ENCODE data around the gene DSCAM. TPM values are rescaled to one million over a fixed set of nuclear protein-coding genes. Genes with fewer than 3 reads are reported as not detected.

DSCAM gene
- total RNA-seq, 1 experiment from 2014 or later = 0.13 TPM

- TF ChIP-seq AFF4 (CRISPR knock-in tag; IDR thresholded peaks at IDR 0.05; ENCODE audit: borderline replicate concordance) = no peak
- TF ChIP-seq NFYB (CRISPR knock-in tag; conservative IDR thresholded peaks at IDR 0.05; ENCODE audit: low read depth) = no peak
- TF ChIP-seq ZBTB21 (CRISPR knock-in tag; IDR thresholded peaks at IDR 0.05; ENCODE audit: borderline replicate concordance) = no peak
- TF ChIP-seq TP53 (CRISPR knock-in tag; IDR thresholded peaks at IDR 0.05) = no peak
- no peak for TF ChIP-seq ATF6 (CRISPR knock-in tag; IDR thresholded peaks at IDR 0.05)
- no peak for TF ChIP-seq ZNF138 (CRISPR knock-in tag; conservative IDR thresholded peaks at IDR 0.05)
- TF ChIP-seq ATF3 (CRISPR knock-in tag; conservative IDR thresholded peaks at IDR 0.05) = no peak
- no peak for TF ChIP-seq NFATC4 (CRISPR knock-in tag; IDR thresholded peaks at IDR 0.05)
- no peak for TF ChIP-seq ZNF232 (CRISPR knock-in tag; IDR thresholded peaks at IDR 0.05)
- no peak for TF ChIP-seq CREM (CRISPR knock-in tag; IDR thresholded peaks at IDR 0.05)
- TF ChIP-seq ETV6 (CRISPR knock-in tag; IDR thresholded peaks at IDR 0.05) = no peak
- TF ChIP-seq MAX (CRISPR knock-in tag; IDR thresholded peaks at IDR 0.05) = no peak
- no peak for TF ChIP-seq ESRRA (CRISPR knock-in tag; IDR thresholded peaks at IDR 0.05; ENCODE audit: borderline replicate concordance)
- no peak for TF ChIP-seq NR3C1 (CRISPR knock-in tag; conservative IDR thresholded peaks at IDR 0.05; ENCODE audit: low read depth)
- TF ChIP-seq CDX4 (CRISPR knock-in tag; IDR thresholded peaks at IDR 0.05; ENCODE audit: borderline replicate concordance) = no peak
Measured at GRCh38 chr21:40388046-40388445, 458.9 kb downstream of the DSCAM start (continued).

GRCh38 chr21:40386981-40387747 is 459.8 kb downstream of the DSCAM start:
- Mint-ChIP-seq H3K27me3 (ENCODE audit: low read depth) (no peaks in the 10 kb centered on the region), H3K4me3 (no peak overlapping the region), H3K36me3 (no peaks in the 10 kb centered on the region), H3K4me1 (peaks cover 5% of the 10 kb centered on the region), H3K9me3 (no peaks in the 10 kb centered on the region), H3K27ac (no peak overlapping the region)
- ATAC-seq (no peak), DNase-seq (ENCODE audit: low spot score) (no peak)
- CTCF ChIA-PET = interaction anchor here (0.6 to 3.9 kb wide), 30 partner anchors 7 to 749 kb away, joined by 3 to 33 read pairs (median 4); partner anchors contain the start of gene DSCAM
- TF ChIP-seq ZNF423 (CRISPR knock-in tag; IDR thresholded peaks at IDR 0.05) = no peak
- no peak for TF ChIP-seq ELF4 (CRISPR knock-in tag; IDR thresholded peaks at IDR 0.05; ENCODE audit: low read depth)
- TF ChIP-seq ESRRA (CRISPR knock-in tag; IDR thresholded peaks at IDR 0.05; ENCODE audit: borderline replicate concordance) = no peak
- no peak for TF ChIP-seq ZSCAN18 (CRISPR knock-in tag; IDR thresholded peaks at IDR 0.05)
- no peak for TF ChIP-seq KAT7 (CRISPR knock-in tag; IDR thresholded peaks at IDR 0.05; ENCODE audit: borderline replicate concordance)
- TF ChIP-seq ZNF425 (CRISPR knock-in tag; conservative IDR thresholded peaks at IDR 0.05) = no peak
- no peak for TF ChIP-seq ZNF138 (CRISPR knock-in tag; conservative IDR thresholded peaks at IDR 0.05)
- TF ChIP-seq ZNF263 (CRISPR knock-in tag; IDR thresholded peaks at IDR 0.05; ENCODE audit: low read depth) = no peak
- no peak for TF ChIP-seq HMGA2 (CRISPR knock-in tag; IDR thresholded peaks at IDR 0.05)
- POLR2A ChIA-PET = no interaction called here
